Stimulated activated CD4-positive, alpha-beta T cell treated with anti-CD3 and anti-CD28 coated beads, TNF-alpha, amount 100 ng/mL, for 48 hours (primary cell): ENCODE results near the gene NFIA.

Experiments used
- DNase-seq, 3 donors: peaks; one replicate each; pipeline ENCODE4 v3.0.0-alpha.2; 2020; ENCODE audit warnings: low read depth in 3 of 3

Gene NFIA

GRCh38 chr1:61152469-61153105 is 70.2 kb downstream of the NFIA start:
- no peak for DNase-seq

- DNase-seq: no peak
Observed at GRCh38 chr1:61156576-61157467, 74.5 kb downstream of the NFIA start.

GRCh38 chr1:61157468-61157987 is 75.2 kb downstream of the NFIA start:
- no peak for DNase-seq

GRCh38 chr1:61158591-61158990 is 76.2 kb downstream of the NFIA start:
- no peak for DNase-seq

GRCh38 chr1:61160526-61160925 is 78.2 kb downstream of the NFIA start:
- DNase-seq: no peak

- DNase-seq: no peak
Observed at GRCh38 chr1:61162520-61163258, 80.3 kb downstream of the NFIA start.

- no peak for DNase-seq
Observed at GRCh38 chr1:61163355-61163754, 81.0 kb downstream of the NFIA start.

- no peak for DNase-seq
Observed at GRCh38 chr1:61165402-61165801, 83.0 kb downstream of the NFIA start.

- DNase-seq: no peak
Observed at GRCh38 chr1:61167309-61167708, 84.9 kb downstream of the NFIA start.

- DNase-seq: no peak
Observed at GRCh38 chr1:61169045-61169444, 86.7 kb downstream of the NFIA start.

- DNase-seq: no peak
Observed at GRCh38 chr1:61169634-61170033, 87.3 kb downstream of the NFIA start.

GRCh38 chr1:61170328-61171238 is 88.2 kb downstream of the NFIA start:
- DNase-seq: no peak

GRCh38 chr1:61171346-61171745 is 89.0 kb downstream of the NFIA start:
- DNase-seq: no peak

GRCh38 chr1:61171974-61172373 is 89.6 kb downstream of the NFIA start:
- DNase-seq: no peak

GRCh38 chr1:61173118-61173517 is 90.8 kb downstream of the NFIA start:
- DNase-seq: no peak

GRCh38 chr1:61174060-61174795 is 91.9 kb downstream of the NFIA start:
- no peak for DNase-seq

GRCh38 chr1:61175976-61176375 is 93.6 kb downstream of the NFIA start:
- no peak for DNase-seq

GRCh38 chr1:61181067-61182038 is 99.0 kb downstream of the NFIA start:
- DNase-seq: no peak

GRCh38 chr1:61182049-61182448 is 99.7 kb downstream of the NFIA start:
- no peak for DNase-seq
